WTC11 (cell line): Measurements from ENCODE around the gene FANCI. TPM values are rescaled to one million over a fixed set of nuclear protein-coding genes. Genes with fewer than 3 reads are reported as not detected.

Source experiments
- ATAC-seq: fragments of 200-7000 bp; cut with Tn5 transposase; 2 replicates; pipeline ENCODE4 v1.10.0; 2021; ENCODE audit warnings: mild to moderate bottlenecking, moderate library complexity
- CTCF ChIA-PET: fragments of 300-600 bp; sonication (Branson Sonifier 250); formaldehyde crosslinking; loops from one replicate; lab custom pipeline; 2021; ENCODE audit warnings: antibody characterized with exemption; lab: Charles Lee
- POLR2A ChIA-PET: fragments of 350-600 bp; sonication (Branson Sonifier 250); formaldehyde crosslinking; loops from one replicate; lab custom pipeline; 2021; ENCODE audit warnings: antibody characterized with exemption; lab: Charles Lee
- DNase-seq: peaks from one replicate; pipeline ENCODE4 v3.0.0; 2021; ENCODE audit warnings: low spot score
- H3K27ac Mint-ChIP-seq: 2 replicates; pipeline ENCODE4 v1.8.0; 2021; ENCODE audit warnings: mixed read lengths
- H3K27me3 Mint-ChIP-seq: 2 replicates; pipeline ENCODE4 v1.8.0; 2021; ENCODE audit warnings: low read depth, mild to moderate bottlenecking, moderate library complexity, mixed read lengths
- H3K36me3 Mint-ChIP-seq: 2 replicates; pipeline ENCODE4 v1.8.0; 2021; ENCODE audit warnings: mixed read lengths
- H3K4me1 Mint-ChIP-seq: 2 replicates; pipeline ENCODE4 v1.8.0; 2022; ENCODE audit warnings: mixed read lengths
- H3K4me3 Mint-ChIP-seq: 2 replicates; pipeline ENCODE4 v1.8.0; 2021; ENCODE audit warnings: mild to moderate bottlenecking, moderate library complexity, mixed read lengths
- H3K9me3 Mint-ChIP-seq: 2 replicates; pipeline ENCODE4 v1.8.0; 2021; ENCODE audit warnings: mixed read lengths
- AFF4 ChIP-seq: sonication (generic); formaldehyde crosslinking; IDR thresholded peaks from 2 replicates; pipeline ENCODE4 v1.8.1; 2023; ENCODE audit warnings: mild to moderate bottlenecking, missing genetic modification reagents, borderline replicate concordance
- FOXK1 ChIP-seq: sonication (generic); formaldehyde crosslinking; IDR thresholded peaks from 2 replicates; pipeline ENCODE4 v1.8.0; 2022; ENCODE audit warnings: mild to moderate bottlenecking, moderate library complexity, missing genetic modification reagents
- HMGXB4 ChIP-seq: sonication (generic); formaldehyde crosslinking; IDR thresholded peaks from 2 replicates; pipeline ENCODE4 v1.8.1; 2023; ENCODE audit warnings: mild to moderate bottlenecking, moderate library complexity, missing genetic modification reagents
- JAZF1 ChIP-seq: fragments of 250-450 bp; sonication (Bioruptor Pico); IDR thresholded peaks from 2 replicates; pipeline ENCODE4 v1.9.0; 2021; ENCODE audit warnings: moderate library complexity, mild to moderate bottlenecking, inconsistent platforms
- MLX ChIP-seq: sonication (generic); formaldehyde crosslinking; IDR thresholded peaks from 2 replicates; pipeline ENCODE4 v1.8.1; 2023; ENCODE audit warnings: mild to moderate bottlenecking, missing genetic modification reagents, moderate library complexity
- MXD4 ChIP-seq: fragments of 250-450 bp; sonication (Bioruptor Pico); IDR thresholded peaks from 2 replicates; pipeline ENCODE4 v1.8.0; 2021; ENCODE audit warnings: mild to moderate bottlenecking, moderate library complexity, borderline replicate concordance
- MYBL2 ChIP-seq: sonication (generic); formaldehyde crosslinking; IDR thresholded peaks from 2 replicates; pipeline ENCODE4 v1.8.1; 2023; ENCODE audit warnings: mild to moderate bottlenecking, moderate library complexity, missing genetic modification reagents
- NFE2L1 ChIP-seq: sonication (generic); formaldehyde crosslinking; IDR thresholded peaks from 2 replicates; pipeline ENCODE4 v1.8.1; 2023; ENCODE audit warnings: missing genetic modification reagents
- NR1H2 ChIP-seq: sonication (generic); formaldehyde crosslinking; IDR thresholded peaks from 2 replicates; pipeline ENCODE4 v1.9.0; 2021; ENCODE audit warnings: mild to moderate bottlenecking, moderate library complexity, missing genetic modification reagents
- PREB ChIP-seq: sonication (generic); formaldehyde crosslinking; IDR thresholded peaks from 2 replicates; pipeline ENCODE4 v1.8.1; 2022; ENCODE audit warnings: mild to moderate bottlenecking, missing genetic modification reagents, moderate library complexity, borderline replicate concordance
- RELA ChIP-seq: sonication (generic); formaldehyde crosslinking; IDR thresholded peaks from 2 replicates; pipeline ENCODE4 v1.8.1; 2022; ENCODE audit warnings: missing genetic modification reagents, mild to moderate bottlenecking, borderline replicate concordance
- SMAD3 ChIP-seq: sonication (generic); formaldehyde crosslinking; IDR thresholded peaks from 2 replicates; pipeline ENCODE4 v1.8.0; 2022; ENCODE audit warnings: missing genetic modification reagents, mild to moderate bottlenecking, borderline replicate concordance
- SP1 ChIP-seq: sonication (generic); formaldehyde crosslinking; conservative IDR thresholded peaks from 2 replicates; pipeline ENCODE4 v1.8.1; 2022; ENCODE audit warnings: missing genetic modification reagents
- TCF7 ChIP-seq: sonication (generic); formaldehyde crosslinking; IDR thresholded peaks from 2 replicates; pipeline ENCODE4 v1.8.0; 2022; ENCODE audit warnings: mild to moderate bottlenecking, low read depth, missing genetic modification reagents, moderate library complexity
- TEAD1 ChIP-seq: sonication (generic); formaldehyde crosslinking; IDR thresholded peaks from 2 replicates; pipeline ENCODE4 v1.8.0; 2022; ENCODE audit warnings: mild to moderate bottlenecking, missing genetic modification reagents
- TEAD4 ChIP-seq: sonication (generic); formaldehyde crosslinking; IDR thresholded peaks from 2 replicates; pipeline ENCODE4 v1.8.0; 2022; ENCODE audit warnings: mild to moderate bottlenecking, missing genetic modification reagents
- ZBTB43 ChIP-seq: sonication (generic); formaldehyde crosslinking; IDR thresholded peaks from 2 replicates; pipeline ENCODE4 v1.8.1; 2023; ENCODE audit warnings: mild to moderate bottlenecking, missing genetic modification reagents
- ZNF317 ChIP-seq: sonication (generic); formaldehyde crosslinking; IDR thresholded peaks from 2 replicates; pipeline ENCODE4 v1.8.1; 2023; ENCODE audit warnings: low read depth, mild to moderate bottlenecking, moderate library complexity, missing genetic modification reagents, borderline replicate concordance
- ZNF671 ChIP-seq: fragments of 250-450 bp; sonication (Bioruptor Pico); IDR thresholded peaks from 2 replicates; pipeline ENCODE4 v1.8.0; 2021; ENCODE audit warnings: mild to moderate bottlenecking
- total RNA-seq: library from RNA; stranded (reverse); gene quantifications from 3 replicates; pipeline ENCODE4 v1.2.3, GENCODE V29; 2021
- TF ChIP-seq, protein P1 (sequence below): sonication (generic); formaldehyde crosslinking; IDR thresholded peaks from 2 replicates; pipeline ENCODE4 v1.8.1; 2022; ENCODE audit warnings: missing genetic modification reagents, borderline replicate concordance
- TF ChIP-seq, protein P2 (sequence below): sonication (generic); formaldehyde crosslinking; IDR thresholded peaks from 2 replicates; pipeline ENCODE4 v1.8.0; 2022; ENCODE audit warnings: mild to moderate bottlenecking, missing genetic modification reagents
- TF ChIP-seq, protein P3 (sequence below): sonication (generic); formaldehyde crosslinking; IDR thresholded peaks from 2 replicates; pipeline ENCODE4 v1.8.1; 2023; ENCODE audit warnings: mild to moderate bottlenecking, missing genetic modification reagents

Gene FANCI
- total RNA-seq, 1 experiment from 2014 or later = 108 TPM

DNA sequence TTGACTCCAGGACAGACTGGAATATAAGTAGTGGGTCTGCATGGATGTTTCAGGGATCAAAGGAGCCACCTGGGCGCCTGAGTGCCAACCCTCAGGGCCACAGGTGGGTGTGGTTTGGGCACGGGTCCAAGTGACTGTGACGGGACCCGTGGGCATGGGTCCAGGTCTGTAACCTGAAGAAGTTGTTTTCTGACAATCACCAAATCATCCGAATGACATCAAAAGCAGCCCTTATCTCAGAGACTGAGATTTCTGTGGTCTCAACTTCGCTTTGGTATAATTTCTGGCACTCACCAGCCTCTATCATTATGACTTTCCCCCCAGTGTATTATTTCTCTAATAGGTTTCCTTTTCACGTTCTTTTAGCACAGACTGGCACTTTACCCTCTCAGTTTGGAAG lies 46.8 kb upstream of the FANCI start (continued):
- TF ChIP-seq, protein P1, sequence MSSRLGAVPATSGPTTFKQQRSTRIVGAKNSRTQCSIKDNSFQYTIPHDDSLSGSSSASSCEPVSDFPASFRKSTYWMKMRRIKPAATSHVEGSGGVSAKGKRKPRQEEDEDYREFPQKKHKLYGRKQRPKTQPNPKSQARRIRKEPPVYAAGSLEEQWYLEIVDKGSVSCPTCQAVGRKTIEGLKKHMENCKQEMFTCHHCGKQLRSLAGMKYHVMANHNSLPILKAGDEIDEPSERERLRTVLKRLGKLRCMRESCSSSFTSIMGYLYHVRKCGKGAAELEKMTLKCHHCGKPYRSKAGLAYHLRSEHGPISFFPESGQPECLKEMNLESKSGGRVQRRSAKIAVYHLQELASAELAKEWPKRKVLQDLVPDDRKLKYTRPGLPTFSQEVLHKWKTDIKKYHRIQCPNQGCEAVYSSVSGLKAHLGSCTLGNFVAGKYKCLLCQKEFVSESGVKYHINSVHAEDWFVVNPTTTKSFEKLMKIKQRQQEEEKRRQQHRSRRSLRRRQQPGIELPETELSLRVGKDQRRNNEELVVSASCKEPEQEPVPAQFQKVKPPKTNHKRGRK = no peak
- TF ChIP-seq TCF7 (CRISPR knock-in tag) (no peak), AFF4 (no peak), ZNF671 (CRISPR knock-in tag) (no peak)
- TF ChIP-seq, protein P2, sequence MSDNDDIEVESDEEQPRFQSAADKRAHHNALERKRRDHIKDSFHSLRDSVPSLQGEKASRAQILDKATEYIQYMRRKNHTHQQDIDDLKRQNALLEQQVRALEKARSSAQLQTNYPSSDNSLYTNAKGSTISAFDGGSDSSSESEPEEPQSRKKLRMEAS (CRISPR knock-in tag) = no peak

- peaks cover 63% of the 10 kb centered on the region for H3K4me1 Mint-ChIP-seq
- no peaks in the 10 kb centered on the region for H3K27me3 Mint-ChIP-seq
- H3K36me3 Mint-ChIP-seq = peaks cover 8% of the 10 kb centered on the region; the same call in 1 of the 2 replicates
- TF ChIP-seq SMAD3 (CRISPR knock-in tag) (no peak), SP1 (CRISPR knock-in tag) (0 out of 2 replicates have a peak, but pooled peaks have one; percentile 25), ZNF317 (CRISPR knock-in tag) (no peak), MYBL2 (no peak), ZBTB43 (CRISPR knock-in tag) (0 out of 2 replicates have a peak, but pooled peaks have one; percentile 41), PREB (CRISPR knock-in tag) (no peak), ZNF671 (CRISPR knock-in tag) (no peak), HMGXB4 (no peak), NR1H2 (CRISPR knock-in tag) (no peak), RELA (CRISPR knock-in tag) (no peak), TEAD4 (CRISPR knock-in tag) (0 out of 2 replicates have a peak, but pooled peaks have one; percentile 14), FOXK1 (CRISPR knock-in tag) (peak; percentile 34; the same call in 1 of the 2 replicates), TEAD1 (CRISPR knock-in tag) (peak; percentile 58; the same call in 1 of the 2 replicates), MLX (CRISPR knock-in tag) (no peak), MXD4 (no peak), NFE2L1 (CRISPR knock-in tag) (no peak), JAZF1 (CRISPR knock-in tag) (no peak)
- TF ChIP-seq, protein P3, sequence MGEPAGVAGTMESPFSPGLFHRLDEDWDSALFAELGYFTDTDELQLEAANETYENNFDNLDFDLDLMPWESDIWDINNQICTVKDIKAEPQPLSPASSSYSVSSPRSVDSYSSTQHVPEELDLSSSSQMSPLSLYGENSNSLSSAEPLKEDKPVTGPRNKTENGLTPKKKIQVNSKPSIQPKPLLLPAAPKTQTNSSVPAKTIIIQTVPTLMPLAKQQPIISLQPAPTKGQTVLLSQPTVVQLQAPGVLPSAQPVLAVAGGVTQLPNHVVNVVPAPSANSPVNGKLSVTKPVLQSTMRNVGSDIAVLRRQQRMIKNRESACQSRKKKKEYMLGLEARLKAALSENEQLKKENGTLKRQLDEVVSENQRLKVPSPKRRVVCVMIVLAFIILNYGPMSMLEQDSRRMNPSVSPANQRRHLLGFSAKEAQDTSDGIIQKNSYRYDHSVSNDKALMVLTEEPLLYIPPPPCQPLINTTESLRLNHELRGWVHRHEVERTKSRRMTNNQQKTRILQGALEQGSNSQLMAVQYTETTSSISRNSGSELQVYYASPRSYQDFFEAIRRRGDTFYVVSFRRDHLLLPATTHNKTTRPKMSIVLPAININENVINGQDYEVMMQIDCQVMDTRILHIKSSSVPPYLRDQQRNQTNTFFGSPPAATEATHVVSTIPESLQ = no peak
- TF ChIP-seq, all 79 proteins: peak for 5
- ATAC-seq (peak; percentile 84), DNase-seq (peak; percentile 72)
- Mint-ChIP-seq H3K9me3 (no peaks in the 10 kb centered on the region), H3K27ac (peak overlapping the region; percentile 85), H3K4me3 (peak overlapping the region; percentile 5; the same call in 1 of the 2 replicates)
- POLR2A ChIA-PET = no interaction called here
- CTCF ChIA-PET = interaction anchor here (0.6 to 4.0 kb wide), 10 partner anchors 9 to 293 kb away, joined by 3 to 35 read pairs (median 5); partner anchors contain the start of genes ABHD2 and FANCI
Observed at GRCh38 chr15:89197503-89197971, 46.2 kb upstream of the FANCI start.
